Gastrocnemius medialis (tissue), 4 donors: ENCODE data around the gene MFSD8.

Source experiments
- CTCF ChIP-seq, 5 experiments: fragments of 450-650 bp in 3 of 5; fragments of 200-600 bp in 2 of 5; sonication (generic) in 2 of 5; IDR thresholded peaks in 4 of 5; conservative IDR thresholded peaks in 1 of 5; 1 replicate in 4 of 5; 2 replicates in 1 of 5; pipeline ENCODE4 v1.5.1; 2016 to 2019; ENCODE audit warnings: antibody characterized with exemption in 5 of 5, mild to moderate bottlenecking in 3 of 5, moderate library complexity in 3 of 5
- POLR2A ChIP-seq, 2 donors: fragments of 450-650 bp; IDR thresholded peaks; one replicate each; pipeline ENCODE4 v1.6.1; 2017; ENCODE audit warnings: antibody characterized with exemption in 2 of 2, mild to moderate bottlenecking in 2 of 2, moderate library complexity in 2 of 2

GRCh38 chr4:127916512-127916911, 48.5 kb downstream of the MFSD8 start:
- TF ChIP-seq CTCF (IDR thresholded peaks at IDR 0.05 in 4 of 5, conservative IDR thresholded peaks at IDR 0.05 in 1 of 5) = no peak
- TF ChIP-seq POLR2A (IDR thresholded peaks at IDR 0.05) = no peak
